Natural killer cell (primary cell): ENCODE data around the gene KLHL11. TPM values are rescaled to one million over a fixed set of nuclear protein-coding genes. Genes with fewer than 3 reads are reported as not detected.
A peak's percentile ranks its signal among the peaks of the same experiment; 100 is the strongest.
"Not testable (repeated sequence)": the region's sequence is repeated elsewhere in the genome, so short reads cannot be mapped to it uniquely, and the experiment has no call there.

Source experiments
- ATAC-seq, 3 donors: fragments of 150-1000 bp in 2 of 3; fragments of 200-7000 bp in 1 of 3; cut with Tn5 transposase; 1 replicate in 1 of 3; 2 replicates in 2 of 3; pipeline ENCODE4 v1.10.0; 2021; ENCODE audit warnings: mild to moderate bottlenecking in 2 of 3, moderate library complexity in 2 of 3
- DNase-seq, 2 donors: peaks; one replicate each; pipeline versions ENCODE4 v3.0.0 to v3.0.0-alpha.2; 2013 to 2021; ENCODE audit warnings: mixed read lengths in 1 of 2
- H3K27ac ChIP-seq: one replicate; pipeline ENCODE4 v1.5.1; 2013; ENCODE audit warnings: mild to moderate bottlenecking, low read length
- H3K27me3 ChIP-seq: one replicate; pipeline ENCODE4 v1.6.1; 2013; ENCODE audit warnings: low read length; ENCODE audit not compliant: control insufficient read depth, insufficient read depth
- H3K36me3 ChIP-seq: one replicate; pipeline ENCODE4 v1.6.1; 2013; ENCODE audit warnings: low read length; ENCODE audit not compliant: control insufficient read depth, insufficient read depth
- H3K4me1 ChIP-seq: one replicate; pipeline ENCODE4 v1.6.1; 2013; ENCODE audit warnings: low read length; ENCODE audit not compliant: control insufficient read depth, insufficient read depth
- H3K4me3 ChIP-seq: one replicate; pipeline ENCODE4 v1.5.1; 2013; ENCODE audit warnings: low read length
- H3K9me3 ChIP-seq: one replicate; pipeline ENCODE4 v1.6.1; 2013; ENCODE audit warnings: low read length; ENCODE audit not compliant: control insufficient read depth, insufficient read depth
- H3K27ac Mint-ChIP-seq, 2 donors: one replicate each; pipeline ENCODE4 v1.8.0; 2022; ENCODE audit warnings: mild to moderate bottlenecking in 2 of 2, mixed read lengths in 2 of 2, moderate library complexity in 1 of 2
- H3K27me3 Mint-ChIP-seq, 2 donors: one replicate each; pipeline ENCODE4 v1.8.0; 2022; ENCODE audit warnings: low read depth in 2 of 2, mixed read lengths in 2 of 2
- H3K36me3 Mint-ChIP-seq: one replicate; pipeline ENCODE4 v1.8.0; 2022; ENCODE audit warnings: mixed read lengths
- H3K4me1 Mint-ChIP-seq, 2 donors: one replicate each; pipeline ENCODE4 v1.8.0; 2022; ENCODE audit warnings: mixed read lengths in 2 of 2
- H3K4me3 Mint-ChIP-seq: one replicate; pipeline ENCODE4 v1.8.0; 2022; ENCODE audit warnings: mild to moderate bottlenecking, moderate library complexity, mixed read lengths
- H3K9me3 Mint-ChIP-seq, 2 donors: one replicate each; pipeline ENCODE4 v1.8.0; 2022; ENCODE audit warnings: mixed read lengths in 2 of 2
- WGBS: methylation state at CpG from one replicate; pipeline ENCODE4 v1.1.7; 2013; ENCODE audit warnings: missing lambda C conversion rate; ENCODE audit not compliant: insufficient coverage; 5-methylcytosine and 5-hydroxymethylcytosine counted together
- intact Hi-C: fragments of 100-400 bp; cut with micrococcal nuclease; formaldehyde crosslinking; loops from one replicate; pipeline ENCODE4 v1.14.2; 2022
- total RNA-seq, 4 donors: library from RNA; stranded (reverse); fragments of 120-200 nt in 1 of 4; gene quantifications; one replicate each; pipeline versions ENCODE4 v1.2.3 to v1.2.4, GENCODE V29; 2013 to 2022
- TF ChIP-seq, protein P1 (sequence below): fragments of 200-600 bp; IDR thresholded peaks from one replicate; pipeline ENCODE4 v1.8.0; 2022; ENCODE audit warnings: antibody characterized with exemption

KLHL11 gene
- total RNA-seq, 3 donors from 2014 or later (not counting 1 experiment from before 2014, with no cell fraction given): 19.4 to 29.0 (median 28.2) TPM

DNA sequence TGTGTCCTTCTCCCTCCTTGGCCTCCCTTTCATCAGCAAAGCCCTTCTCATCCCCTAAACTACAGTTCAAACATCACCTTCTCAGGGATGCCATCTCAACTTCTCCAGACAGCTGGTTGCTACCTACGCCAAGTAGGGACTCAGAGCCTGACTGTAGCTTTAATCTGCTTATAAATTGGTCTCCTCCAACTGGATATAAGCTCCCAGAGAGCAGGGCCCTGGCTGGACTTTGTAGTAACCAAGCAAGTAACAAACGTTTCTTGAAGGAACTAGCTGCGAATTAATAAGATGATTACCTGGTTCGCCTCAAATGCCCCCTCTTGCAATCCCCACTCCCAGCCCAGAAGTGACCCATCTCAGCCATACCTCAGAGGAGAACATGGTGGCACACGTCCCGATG, 17.5 kb upstream of the KLHL11 start:
- intact Hi-C loops: no loop called here
- peaks cover 21% of the 10 kb centered on the region for H3K36me3 Mint-ChIP-seq
- H3K9me3 Mint-ChIP-seq: no peaks in the 10 kb centered on the region
- DNase-seq (no peak), ATAC-seq (no peak)
- Histone ChIP-seq H3K27ac (no peak overlapping the region), H3K4me1 (no peaks in the 10 kb centered on the region), H3K9me3 (no peaks in the 10 kb centered on the region), H3K4me3 (no peak overlapping the region), H3K27me3 (no peaks in the 10 kb centered on the region), H3K36me3 (peaks cover 75% of the 10 kb centered on the region)
- peak overlapping the region in 1 of 2 donors; percentile 28 for H3K27ac Mint-ChIP-seq
- 93% methylated on average over 6 of the region's 6 CpGs for WGBS
- H3K27me3 Mint-ChIP-seq: no peaks in the 10 kb centered on the region
- H3K4me3 Mint-ChIP-seq: no peak overlapping the region
- TF ChIP-seq, protein P1, sequence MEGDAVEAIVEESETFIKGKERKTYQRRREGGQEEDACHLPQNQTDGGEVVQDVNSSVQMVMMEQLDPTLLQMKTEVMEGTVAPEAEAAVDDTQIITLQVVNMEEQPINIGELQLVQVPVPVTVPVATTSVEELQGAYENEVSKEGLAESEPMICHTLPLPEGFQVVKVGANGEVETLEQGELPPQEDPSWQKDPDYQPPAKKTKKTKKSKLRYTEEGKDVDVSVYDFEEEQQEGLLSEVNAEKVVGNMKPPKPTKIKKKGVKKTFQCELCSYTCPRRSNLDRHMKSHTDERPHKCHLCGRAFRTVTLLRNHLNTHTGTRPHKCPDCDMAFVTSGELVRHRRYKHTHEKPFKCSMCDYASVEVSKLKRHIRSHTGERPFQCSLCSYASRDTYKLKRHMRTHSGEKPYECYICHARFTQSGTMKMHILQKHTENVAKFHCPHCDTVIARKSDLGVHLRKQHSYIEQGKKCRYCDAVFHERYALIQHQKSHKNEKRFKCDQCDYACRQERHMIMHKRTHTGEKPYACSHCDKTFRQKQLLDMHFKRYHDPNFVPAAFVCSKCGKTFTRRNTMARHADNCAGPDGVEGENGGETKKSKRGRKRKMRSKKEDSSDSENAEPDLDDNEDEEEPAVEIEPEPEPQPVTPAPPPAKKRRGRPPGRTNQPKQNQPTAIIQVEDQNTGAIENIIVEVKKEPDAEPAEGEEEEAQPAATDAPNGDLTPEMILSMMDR: no peak
- H3K4me1 Mint-ChIP-seq: peaks cover 5 to 9% of the 10 kb centered on the region in 2 donors

GRCh38 chr17:41880130-41880529, 14.9 kb upstream of the KLHL11 start:
- H3K27ac Mint-ChIP-seq: no peak overlapping the region
- DNase-seq (no peak), ATAC-seq (no peak)
- Histone ChIP-seq H3K36me3 (peaks cover 58% of the 10 kb centered on the region), H3K27ac (no peak overlapping the region), H3K4me1 (no peaks in the 10 kb centered on the region), H3K4me3 (no peak overlapping the region), H3K9me3 (no peaks in the 10 kb centered on the region), H3K27me3 (no peaks in the 10 kb centered on the region)
- TF ChIP-seq, protein P1: no peak
- WGBS: 100% methylated on average over 3 of the region's 4 CpGs
- peaks cover 19% of the 10 kb centered on the region for H3K36me3 Mint-ChIP-seq
- intact Hi-C loops: no loop called here
- H3K27me3 Mint-ChIP-seq: no peaks in the 10 kb centered on the region
- H3K4me3 Mint-ChIP-seq: no peak overlapping the region
- no peaks in the 10 kb centered on the region for H3K9me3 Mint-ChIP-seq
- peaks cover 5 to 9% of the 10 kb centered on the region in 2 donors for H3K4me1 Mint-ChIP-seq

GRCh38 chr17:41874293-41874670, 9.1 kb upstream of the KLHL11 start:
- peaks cover 57% of the 10 kb centered on the region for H3K36me3 ChIP-seq
- H3K4me1 Mint-ChIP-seq, H3K27ac ChIP-seq, H3K27ac Mint-ChIP-seq, H3K27me3 Mint-ChIP-seq, DNase-seq, H3K4me3 ChIP-seq, H3K27me3 ChIP-seq, H3K9me3 Mint-ChIP-seq, ATAC-seq, H3K4me3 Mint-ChIP-seq, intact Hi-C loops, H3K9me3 ChIP-seq, H3K4me1 ChIP-seq: not testable (repeated sequence)
- WGBS: 96% methylated on average over 9 of the region's 9 CpGs
- peaks cover 18% of the 10 kb centered on the region for H3K36me3 Mint-ChIP-seq

- TF ChIP-seq, protein P1: no peak
- Histone ChIP-seq H3K36me3 (peaks cover 56% of the 10 kb centered on the region), H3K4me1 (no peaks in the 10 kb centered on the region), H3K4me3 (no peak overlapping the region), H3K9me3 (no peaks in the 10 kb centered on the region), H3K27ac (no peak overlapping the region), H3K27me3 (no peaks in the 10 kb centered on the region)
- no peak for DNase-seq
- H3K36me3 Mint-ChIP-seq: peaks cover 18% of the 10 kb centered on the region
- no peaks in the 10 kb centered on the region for H3K4me1 Mint-ChIP-seq
- no peak for ATAC-seq
- no peak overlapping the region for H3K27ac Mint-ChIP-seq
- intact Hi-C loops: no loop called here
- no peak overlapping the region for H3K4me3 Mint-ChIP-seq
- H3K27me3 Mint-ChIP-seq: no peaks in the 10 kb centered on the region
- H3K9me3 Mint-ChIP-seq: no peaks in the 10 kb centered on the region
- whole genome bisulfite sequencing: 99% methylated on average over 10 of the region's 10 CpGs
Measured at GRCh38 chr17:41873559-41874292, 8.5 kb upstream of the KLHL11 start.
